DND-41 (cell line): ENCODE data around the gene ZIC2.
"Not testable (repeated sequence)": the region's sequence is repeated elsewhere in the genome, so short reads cannot be mapped to it uniquely, and the experiment has no call there.

Experiments used
- ATAC-seq: fragments of 200-7000 bp; cut with Tn5 transposase; 3 replicates; pipeline ENCODE4 v1.9.1; 2021; ENCODE audit warnings: low read depth; ENCODE audit not compliant: insufficient read depth
- DNase-seq: peaks from one replicate; pipeline ENCODE4 v3.0.0-alpha.2; 2020
- H2AFZ ChIP-seq: 2 replicates; pipeline ENCODE4 v1.6.0; 2012; ENCODE audit warnings: low read depth, low read length
- H3K27ac ChIP-seq: 2 replicates; pipeline ENCODE4 v1.5.1; 2012; ENCODE audit warnings: low read length, inconsistent platforms
- H3K27me3 ChIP-seq: fragments of 200-600 bp; sonication (generic); 2 replicates; pipeline ENCODE4 v1.6.0; 2012; ENCODE audit warnings: low read length, mild to moderate bottlenecking, inconsistent platforms; ENCODE audit not compliant: insufficient read depth, poor library complexity
- H3K36me3 ChIP-seq: 2 replicates; pipeline ENCODE4 v1.5.1; 2012; ENCODE audit warnings: low read length, inconsistent platforms; ENCODE audit not compliant: insufficient read depth
- H3K4me1 ChIP-seq: 2 replicates; pipeline ENCODE4 v1.5.1; 2012; ENCODE audit warnings: mild to moderate bottlenecking, low read length; ENCODE audit not compliant: insufficient read depth
- H3K4me2 ChIP-seq: 2 replicates; pipeline ENCODE4 v1.6.0; 2012; ENCODE audit warnings: mild to moderate bottlenecking, moderate library complexity, low read length, inconsistent platforms; ENCODE audit not compliant: insufficient read depth
- H3K4me3 ChIP-seq, 2 experiments: fragments of 200-600 bp in 1 of 2; shearing (Covaris generic) in 1 of 2; 2 replicates each; pipeline ENCODE4 v1.5.1; 2012 to 2016; ENCODE audit warnings: inconsistent platforms in 2 of 2, low read length in 2 of 2, mild to moderate bottlenecking in 2 of 2, low read depth in 1 of 2, moderate library complexity in 1 of 2
- H3K79me2 ChIP-seq: 2 replicates; pipeline ENCODE4 v1.6.0; 2012; ENCODE audit warnings: low read length, inconsistent platforms; ENCODE audit not compliant: insufficient read depth
- H3K9ac ChIP-seq: 2 replicates; pipeline ENCODE4 v1.6.0; 2012; ENCODE audit warnings: low read depth, mild to moderate bottlenecking, inconsistent platforms, low read length, moderate library complexity
- H3K9me3 ChIP-seq: 2 replicates; pipeline ENCODE4 v1.5.1; 2012; ENCODE audit warnings: low read length, moderate library complexity, mild to moderate bottlenecking, inconsistent platforms; ENCODE audit not compliant: insufficient read depth, severe bottlenecking
- H4K20me1 ChIP-seq: 2 replicates; pipeline ENCODE4 v1.6.0; 2012; ENCODE audit warnings: low read length; ENCODE audit not compliant: insufficient read depth
- CTCF ChIP-seq: IDR thresholded peaks from 2 replicates; pipeline ENCODE4 v1.5.1; 2012; ENCODE audit warnings: borderline replicate concordance, low read length, moderate library complexity, mild to moderate bottlenecking; ENCODE audit not compliant: poor library complexity, severe bottlenecking; ENCODE audit errors: extremely low read depth
- EZH2 ChIP-seq: IDR thresholded peaks from 3 replicates; pipeline ENCODE4 v1.6.1; 2012; ENCODE audit warnings: borderline replicate concordance, low read depth, mild to moderate bottlenecking, moderate library complexity, low read length, inconsistent platforms; ENCODE audit not compliant: severe bottlenecking

The ZIC2 gene

GRCh38 chr13:100022798-100023197 is 41.2 kb downstream of the ZIC2 start:
- H3K4me1 ChIP-seq = no peaks in the 10 kb centered on the region
- H3K36me3 ChIP-seq = no peaks in the 10 kb centered on the region
- no peak overlapping the region for H2AFZ ChIP-seq
- H3K9ac ChIP-seq = no peak overlapping the region
- no peak overlapping the region for H3K4me3 ChIP-seq
- H3K4me2 ChIP-seq = no peak overlapping the region
- DNase-seq (no peak), ATAC-seq (no peak)
- no peak overlapping the region for H3K27ac ChIP-seq
- TF ChIP-seq EZH2 (no peak), CTCF (no peak)
- no peaks in the 10 kb centered on the region for H3K9me3 ChIP-seq
- H4K20me1 ChIP-seq = no peaks in the 10 kb centered on the region
- no peaks in the 10 kb centered on the region for H3K27me3 ChIP-seq
- H3K79me2 ChIP-seq = no peaks in the 10 kb centered on the region

- Histone ChIP-seq H3K79me2 (no peaks in the 10 kb centered on the region), H3K27ac (no peak overlapping the region), H2AFZ (no peak overlapping the region), H3K9me3 (no peaks in the 10 kb centered on the region), H4K20me1 (no peaks in the 10 kb centered on the region), H3K27me3 (no peaks in the 10 kb centered on the region), H3K9ac (no peak overlapping the region), H3K36me3 (no peaks in the 10 kb centered on the region), H3K4me3 (no peak overlapping the region), H3K4me2 (no peak overlapping the region), H3K4me1 (no peaks in the 10 kb centered on the region)
- no peak for TF ChIP-seq CTCF
- TF ChIP-seq EZH2 = no peak
- ATAC-seq = no peak
- DNase-seq = no peak
Observed at GRCh38 chr13:100024023-100024422, 42.4 kb downstream of the ZIC2 start.

GRCh38 chr13:100029933-100030332 is 48.3 kb downstream of the ZIC2 start:
- H3K9me3 ChIP-seq = no peaks in the 10 kb centered on the region
- no peaks in the 10 kb centered on the region for H3K4me1 ChIP-seq
- H4K20me1 ChIP-seq = no peaks in the 10 kb centered on the region
- no peak overlapping the region for H3K27ac ChIP-seq
- no peak overlapping the region for H3K9ac ChIP-seq
- H2AFZ ChIP-seq = no peak overlapping the region
- no peak for ATAC-seq
- TF ChIP-seq EZH2 (no peak), CTCF (no peak)
- no peaks in the 10 kb centered on the region for H3K79me2 ChIP-seq
- DNase-seq = no peak
- H3K4me2 ChIP-seq = no peak overlapping the region
- H3K36me3 ChIP-seq = no peaks in the 10 kb centered on the region
- no peaks in the 10 kb centered on the region for H3K27me3 ChIP-seq
- no peak overlapping the region for H3K4me3 ChIP-seq

GRCh38 chr13:100032642-100033041 is 51.1 kb downstream of the ZIC2 start:
- ATAC-seq, H3K4me2 ChIP-seq, H3K36me3 ChIP-seq, H3K4me1 ChIP-seq, H3K9ac ChIP-seq, H4K20me1 ChIP-seq, H3K79me2 ChIP-seq, H3K27ac ChIP-seq, H2AFZ ChIP-seq, DNase-seq, H3K4me3 ChIP-seq, H3K27me3 ChIP-seq, H3K9me3 ChIP-seq: not testable (repeated sequence)
